Activated CD8-positive, alpha-beta T cell treated with anti-CD3 and anti-CD28 coated beads, Interleukin-2, amount 10 ng/mL, durations not matched to agents 7 days and 5 days (primary cell): Measurements from ENCODE around the gene ZNF664. TPM values are rescaled to one million over a fixed set of nuclear protein-coding genes. Genes with fewer than 3 reads are reported as not detected.

Source experiments
- ATAC-seq: fragments of 150-1000 bp; cut with Tn5 transposase; one replicate; pipeline ENCODE4 v1.10.0; 2021; ENCODE audit warnings: moderate library complexity
- CTCF ChIA-PET: fragments of 350-600 bp; sonication (Branson Sonifier 250); formaldehyde crosslinking; loops from one replicate; lab custom pipeline; 2021; ENCODE audit warnings: antibody characterized with exemption; lab: Charles Lee
- POLR2A ChIA-PET: fragments of 350-600 bp; sonication (Branson Sonifier 250); formaldehyde crosslinking; loops from one replicate; lab custom pipeline; 2021; ENCODE audit warnings: antibody characterized with exemption; lab: Charles Lee
- DNase-seq: peaks from one replicate; pipeline ENCODE4 v3.0.0-alpha.2; 2020
- H3K27ac Mint-ChIP-seq: one replicate; pipeline ENCODE4 v1.8.0; 2021; ENCODE audit warnings: mild to moderate bottlenecking, mixed read lengths
- H3K27me3 Mint-ChIP-seq: one replicate; pipeline ENCODE4 v1.8.0; 2021; ENCODE audit warnings: low read depth, mixed read lengths
- H3K36me3 Mint-ChIP-seq: one replicate; pipeline ENCODE4 v1.8.0; 2021; ENCODE audit warnings: low read depth, mixed read lengths
- H3K4me1 Mint-ChIP-seq: one replicate; pipeline ENCODE4 v1.8.0; 2021; ENCODE audit warnings: low read depth, mixed read lengths
- H3K4me3 Mint-ChIP-seq: one replicate; pipeline ENCODE4 v1.8.0; 2021; ENCODE audit warnings: mild to moderate bottlenecking, mixed read lengths
- H3K9me3 Mint-ChIP-seq: one replicate; pipeline ENCODE4 v1.8.0; 2022; ENCODE audit warnings: mixed read lengths; ENCODE audit not compliant: insufficient read depth
- total RNA-seq, 2 experiments: library from RNA; stranded (reverse); gene quantifications; one replicate each; pipeline ENCODE4 v1.2.3, GENCODE V29; 2021

Gene ZNF664
- total RNA-seq, 2 experiments from 2014 or later = 39.8 to 41.4 TPM

GRCh38 chr12:124055066-124055465, 82.1 kb downstream of the ZNF664 start:
- ChIA-PET CTCF (no interaction called here), POLR2A (no interaction called here)
- H3K4me3 Mint-ChIP-seq = no peak overlapping the region
- H3K9me3 Mint-ChIP-seq = no peaks in the 10 kb centered on the region
- no peak for DNase-seq
- no peaks in the 10 kb centered on the region for H3K4me1 Mint-ChIP-seq
- no peak for ATAC-seq
- H3K27ac Mint-ChIP-seq = no peak overlapping the region
- no peaks in the 10 kb centered on the region for H3K36me3 Mint-ChIP-seq
- H3K27me3 Mint-ChIP-seq = no peaks in the 10 kb centered on the region

- ATAC-seq (no peak), DNase-seq (no peak)
- no peaks in the 10 kb centered on the region for H3K36me3 Mint-ChIP-seq
- POLR2A ChIA-PET = no interaction called here
- peaks cover 7% of the 10 kb centered on the region for H3K27me3 Mint-ChIP-seq
- H3K4me1 Mint-ChIP-seq = no peaks in the 10 kb centered on the region
- no peaks in the 10 kb centered on the region for H3K9me3 Mint-ChIP-seq
- CTCF ChIA-PET = interaction anchor here (1.7 kb wide), 1 partner anchor 22 kb away, joined by 4 read pairs; no protein-coding TSS in a partner anchor
- no peak overlapping the region for H3K27ac Mint-ChIP-seq
- H3K4me3 Mint-ChIP-seq = no peak overlapping the region
These were observed 84.7 kb downstream of the ZNF664 start for GRCh38 chr12:124057691-124058090.

- H3K27ac Mint-ChIP-seq = no peak overlapping the region
- H3K27me3 Mint-ChIP-seq = peaks cover 7% of the 10 kb centered on the region
- no peaks in the 10 kb centered on the region for H3K36me3 Mint-ChIP-seq
- H3K4me1 Mint-ChIP-seq = no peaks in the 10 kb centered on the region
- DNase-seq (no peak), ATAC-seq (no peak)
- no peaks in the 10 kb centered on the region for H3K9me3 Mint-ChIP-seq
- ChIA-PET CTCF (no interaction called here), POLR2A (no interaction called here)
- no peak overlapping the region for H3K4me3 Mint-ChIP-seq
These were observed 86.7 kb downstream of the ZNF664 start for GRCh38 chr12:124059752-124060151.

Other genes with a start within 250 kb of the ZNF664 start
- gene DNAH10, start 210.9 kb upstream of the ZNF664 start, total RNA-seq = under 1 TPM; 0.18 TPM
- 10 to 100 TPM; 14.8 to 16.2 TPM for gene CCDC92, start 384 bp upstream of the ZNF664 start, total RNA-seq